KOPT-K1 (cell line): Measurements from ENCODE around the gene ABO.
"Not testable (repeated sequence)": the region's sequence is repeated elsewhere in the genome, so short reads cannot be mapped to it uniquely, and the experiment has no call there.

Experiments
- H3K27ac ChIP-seq: fragments of 200-600 bp; sonication (generic); 2 replicates; pipeline ENCODE4 v1.5.1; 2016; ENCODE audit warnings: antibody characterized with exemption, mild to moderate bottlenecking, low read depth, low read length; ENCODE audit not compliant: poor library complexity, severe bottlenecking
- H3K36me3 ChIP-seq: fragments of 200-600 bp; sonication (generic); 2 replicates; pipeline ENCODE4 v1.5.1; 2017; ENCODE audit warnings: antibody characterized with exemption, mild to moderate bottlenecking, low read length, moderate library complexity; ENCODE audit not compliant: insufficient read depth
- H3K9me3 ChIP-seq: fragments of 200-600 bp; sonication (generic); 2 replicates; pipeline ENCODE4 v1.5.1; 2017; ENCODE audit warnings: antibody characterized with exemption, low read length, mild to moderate bottlenecking; ENCODE audit not compliant: insufficient read depth, poor library complexity, severe bottlenecking

The ABO gene

DNA sequence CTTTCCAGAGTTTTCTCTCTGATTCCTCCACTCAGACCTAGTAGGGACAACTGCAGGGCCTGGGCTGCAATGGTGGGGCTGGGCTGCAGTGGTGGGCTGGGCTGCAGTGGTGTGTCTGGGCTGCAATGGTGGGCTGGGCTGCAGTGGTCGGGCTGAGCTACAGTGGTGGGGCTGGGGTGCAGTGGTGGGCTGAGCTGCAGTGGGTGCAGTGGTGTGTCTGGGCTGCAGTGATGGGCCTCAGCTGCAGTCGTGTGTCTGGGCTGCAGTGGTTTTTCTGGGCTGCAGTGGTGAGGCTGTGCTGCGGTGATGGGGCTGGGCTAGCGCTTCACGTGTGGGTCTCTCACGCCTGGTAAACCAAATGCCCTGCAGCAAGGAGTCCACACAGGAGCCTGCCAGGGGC, 27.4 kb downstream of the ABO start:
- Histone ChIP-seq H3K36me3 (no peaks in the 10 kb centered on the region), H3K9me3 (no peaks in the 10 kb centered on the region), H3K27ac (no peak overlapping the region)

GRCh38 chr9:133246991-133247390, 28.0 kb downstream of the ABO start:
- Histone ChIP-seq H3K9me3 (no peaks in the 10 kb centered on the region), H3K27ac (no peak overlapping the region), H3K36me3 (no peaks in the 10 kb centered on the region)

DNA sequence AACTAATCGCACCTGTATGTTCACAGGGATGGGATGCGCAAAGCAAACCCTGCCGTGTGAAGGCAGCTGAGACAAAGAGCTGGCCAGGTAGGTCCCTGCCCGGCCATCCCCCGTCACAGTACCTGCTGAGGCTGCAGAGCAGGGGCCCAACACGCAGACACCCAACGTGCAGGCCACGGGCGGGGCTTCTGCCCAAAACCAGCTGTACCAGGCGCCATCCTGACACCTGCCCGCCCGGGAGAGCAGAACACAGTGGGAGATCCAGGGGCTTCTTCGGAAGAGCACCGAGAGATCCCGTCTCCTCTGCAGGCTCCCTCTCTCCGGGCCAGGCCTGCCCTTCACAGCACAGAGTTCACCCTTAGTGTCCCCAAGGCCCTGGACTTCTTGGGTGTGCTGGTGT, 28.4 kb downstream of the ABO start:
- no peaks in the 10 kb centered on the region for H3K36me3 ChIP-seq
- no peak overlapping the region for H3K27ac ChIP-seq
- no peaks in the 10 kb centered on the region for H3K9me3 ChIP-seq

DNA sequence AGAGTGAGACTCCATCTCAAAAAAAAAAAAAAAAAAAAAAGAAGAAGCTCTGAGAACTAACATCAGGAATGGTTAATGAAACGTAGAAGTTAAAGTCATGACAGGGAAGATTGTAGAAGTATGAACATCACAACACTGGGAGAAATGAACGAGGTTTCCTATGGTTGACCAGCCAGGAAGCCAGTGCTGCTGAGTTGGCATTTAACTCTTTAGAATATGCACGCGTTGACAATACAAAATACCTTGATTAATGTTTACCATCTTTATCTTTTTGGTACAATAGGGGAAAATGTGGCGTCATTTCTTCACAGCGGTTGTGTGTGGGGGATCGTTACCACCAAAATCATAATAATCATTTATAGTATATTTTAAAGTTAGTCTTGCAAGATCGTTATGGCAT, 32.0 kb downstream of the ABO start:
- Histone ChIP-seq H3K36me3 (no peaks in the 10 kb centered on the region), H3K9me3 (no peaks in the 10 kb centered on the region), H3K27ac (no peak overlapping the region)

DNA sequence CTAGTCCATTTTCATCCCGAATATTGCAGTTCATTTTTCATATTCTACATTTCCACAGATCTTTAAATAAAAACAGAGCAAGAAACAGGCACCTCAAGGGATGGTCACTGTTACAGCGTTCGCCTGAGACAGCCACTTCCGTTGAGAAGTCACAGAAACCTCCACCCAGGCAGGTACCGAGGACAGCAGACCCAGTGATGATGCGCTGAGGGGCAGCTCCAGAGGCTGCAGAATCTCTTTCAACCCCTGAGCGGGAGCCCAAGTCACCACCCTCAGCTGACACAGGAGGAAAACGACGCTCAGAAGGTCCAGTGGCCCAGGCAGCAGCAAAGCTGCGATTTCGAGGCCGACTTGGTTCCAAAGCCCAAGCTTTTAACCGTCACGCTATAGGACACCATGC, 32.8 kb downstream of the ABO start:
- Histone ChIP-seq H3K9me3 (no peaks in the 10 kb centered on the region), H3K27ac (no peak overlapping the region), H3K36me3 (no peaks in the 10 kb centered on the region)

DNA sequence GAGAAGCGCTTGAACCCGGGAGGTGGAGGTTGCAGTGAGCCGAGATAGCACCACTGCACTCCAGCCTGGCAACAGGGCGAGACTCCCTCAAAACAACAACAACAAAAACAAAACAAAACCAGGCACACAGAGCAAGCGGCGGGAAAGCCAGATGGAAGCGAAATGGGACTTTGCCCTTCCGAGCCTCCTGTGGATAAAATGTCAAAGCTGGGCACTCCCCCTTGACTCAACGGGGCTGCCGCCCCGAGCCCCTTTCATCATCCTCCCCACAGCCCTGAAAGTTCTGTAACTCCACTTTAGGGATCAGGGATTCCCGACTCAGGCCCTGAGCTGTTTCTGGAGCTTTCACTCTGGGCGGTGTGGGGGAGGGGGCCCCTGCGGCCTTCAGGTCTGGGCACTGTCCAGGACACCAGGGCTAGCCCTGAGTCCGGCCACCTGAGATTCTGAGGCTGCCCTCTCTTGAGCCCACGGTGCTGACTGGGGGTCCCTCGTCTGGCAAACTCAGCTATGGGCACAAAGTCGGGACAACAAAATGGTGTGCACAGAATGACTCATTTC, 35.4 kb downstream of the ABO start:
- H3K27ac ChIP-seq = no peak overlapping the region
- H3K36me3 ChIP-seq = no peaks in the 10 kb centered on the region

DNA sequence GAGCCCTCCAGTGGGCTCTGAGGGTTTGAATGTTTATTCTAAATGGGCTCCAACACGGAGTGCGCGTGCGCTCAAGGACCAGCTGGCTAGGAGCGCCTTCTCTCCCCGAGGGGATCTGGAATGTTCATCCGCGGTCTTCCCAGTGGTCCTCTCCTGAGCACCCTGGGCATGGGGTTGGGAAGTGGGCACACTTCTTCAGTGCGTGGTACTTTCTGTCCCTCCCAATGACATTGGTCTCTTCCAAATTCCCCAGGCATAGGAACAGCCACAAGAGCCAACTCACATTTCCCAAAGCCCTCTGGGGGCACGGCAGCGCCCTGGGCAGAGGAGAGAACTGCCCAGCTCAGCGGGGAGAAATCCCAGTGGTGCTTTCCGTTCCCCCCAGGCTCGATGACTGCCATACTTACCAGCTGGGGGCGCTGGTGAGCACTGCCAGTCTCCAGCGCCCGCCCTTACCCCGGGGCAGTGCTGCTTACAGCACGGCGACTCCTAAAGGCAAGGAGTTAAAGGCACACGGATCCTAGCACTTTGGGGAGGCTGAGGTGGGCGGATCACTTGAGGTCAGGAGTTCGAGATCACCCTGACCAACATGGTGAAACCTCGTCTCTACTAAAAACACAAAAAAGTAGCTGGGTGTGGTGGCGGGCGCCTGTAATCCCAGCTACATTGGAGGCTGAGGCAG, 36.0 kb downstream of the ABO start:
- H3K36me3 ChIP-seq = no peaks in the 10 kb centered on the region
- no peak overlapping the region for H3K27ac ChIP-seq
- no peaks in the 10 kb centered on the region for H3K9me3 ChIP-seq

More for the DNA sequence above, 35.4 kb downstream of the ABO start:
- no peaks in the 10 kb centered on the region for H3K9me3 ChIP-seq

DNA sequence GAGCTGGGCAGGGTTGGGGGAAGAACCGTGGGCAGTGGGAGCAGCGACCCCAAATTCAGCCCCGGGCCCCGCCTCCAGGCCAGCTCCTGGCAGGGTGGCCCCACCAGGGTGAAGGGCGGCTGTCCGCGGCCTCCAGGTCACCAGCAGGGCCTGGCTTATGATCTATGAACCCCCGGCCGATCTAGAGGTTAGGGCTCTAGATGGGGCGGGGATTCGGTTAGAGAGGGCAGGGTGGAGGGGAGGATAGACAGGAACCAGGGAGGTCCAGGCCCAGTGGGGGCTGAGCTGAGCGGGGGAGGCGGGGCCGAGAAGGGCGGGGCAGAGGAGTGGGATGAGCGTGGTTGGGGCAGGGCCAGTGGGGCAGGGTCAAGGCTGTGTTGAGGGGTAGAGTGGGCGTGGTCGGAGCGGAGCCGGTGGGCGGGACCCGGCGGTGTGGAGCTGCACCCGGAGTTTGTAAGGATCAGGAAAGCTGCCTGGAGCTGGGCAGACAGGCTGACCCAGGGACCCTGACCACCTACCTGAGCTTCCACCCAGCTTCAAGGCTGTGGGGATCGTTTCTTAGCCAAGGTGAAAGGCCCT, 36.6 kb downstream of the ABO start:
- H3K27ac ChIP-seq = no peak overlapping the region
- no peaks in the 10 kb centered on the region for H3K9me3 ChIP-seq
- no peaks in the 10 kb centered on the region for H3K36me3 ChIP-seq

DNA sequence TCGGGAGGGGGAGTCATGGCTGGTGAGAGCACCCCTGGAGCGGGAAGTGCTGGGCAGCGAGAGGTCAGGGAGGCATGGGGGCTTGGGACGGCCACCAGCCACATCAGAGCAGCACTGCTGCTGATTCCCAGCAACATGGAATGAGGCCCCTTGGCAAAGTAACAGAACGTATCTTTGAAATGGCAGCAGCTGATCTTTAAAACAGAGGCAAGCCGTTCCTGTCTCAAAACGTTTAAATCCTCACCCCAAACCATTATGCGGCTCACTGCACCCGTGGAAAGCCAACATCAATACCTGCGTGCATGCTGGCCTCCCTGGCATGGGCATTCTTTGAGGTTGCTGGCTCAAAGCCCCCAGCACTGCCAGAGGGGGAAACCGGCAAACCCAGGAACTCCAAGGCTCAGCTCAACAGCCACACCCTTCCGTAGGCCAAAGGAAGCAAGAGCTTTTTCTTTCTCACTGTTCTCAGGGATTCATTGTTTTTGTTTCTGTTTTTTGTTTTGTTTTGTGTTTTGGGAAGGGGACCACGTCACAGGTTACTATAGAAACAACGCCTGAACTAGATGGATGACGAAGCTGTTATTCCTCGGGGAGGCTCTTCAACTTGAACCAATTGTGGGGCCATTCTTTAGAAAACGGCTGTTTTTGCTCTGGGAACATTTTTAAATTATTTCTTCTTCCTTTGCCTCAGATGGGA, 37.8 kb downstream of the ABO start:
- Histone ChIP-seq H3K27ac (no peak overlapping the region), H3K9me3 (no peaks in the 10 kb centered on the region), H3K36me3 (no peaks in the 10 kb centered on the region)

GRCh38 chr9:133236291-133237034, 38.5 kb downstream of the ABO start:
- H3K9me3 ChIP-seq, H3K27ac ChIP-seq, H3K36me3 ChIP-seq: not testable (repeated sequence)

GRCh38 chr9:133235549-133236222, 39.3 kb downstream of the ABO start:
- Histone ChIP-seq H3K27ac (no peak overlapping the region), H3K9me3 (no peaks in the 10 kb centered on the region), H3K36me3 (no peaks in the 10 kb centered on the region)

DNA sequence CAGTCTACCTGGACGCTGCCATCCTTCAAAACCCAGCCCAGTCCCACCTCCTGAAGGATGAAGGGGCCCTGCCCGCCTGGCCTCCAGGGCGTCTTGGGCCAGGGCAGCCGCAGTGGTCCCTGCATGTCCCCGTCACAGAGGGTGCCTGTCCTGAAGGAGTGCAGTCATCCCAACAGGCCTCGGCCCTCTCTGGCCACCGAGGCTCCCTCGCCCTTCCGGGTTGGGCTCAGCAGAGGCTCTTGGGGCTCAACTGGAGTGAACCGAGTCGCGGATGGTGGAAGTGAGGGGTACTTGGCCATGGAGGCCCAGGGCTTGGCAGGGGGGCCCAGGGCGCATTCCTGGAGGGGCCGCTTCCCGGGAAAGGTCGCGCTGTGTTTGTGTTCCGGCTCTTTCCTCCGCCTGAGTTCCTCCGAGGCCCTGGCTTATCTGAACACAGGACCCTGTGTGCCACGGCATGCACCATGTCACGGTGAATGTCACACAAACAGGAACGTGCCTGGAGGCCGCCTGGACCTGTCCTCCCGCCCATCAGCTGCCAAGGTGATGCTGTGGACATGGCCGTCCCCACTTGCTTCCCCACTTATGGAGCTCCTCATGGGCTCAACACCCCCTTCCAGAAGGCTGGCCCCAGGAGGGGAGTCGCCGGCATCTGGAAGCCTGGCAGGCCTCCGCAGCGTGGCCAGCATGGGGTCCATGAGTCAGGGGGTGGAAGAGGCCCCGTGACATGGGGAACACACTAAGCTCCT, 40.3 kb downstream of the ABO start:
- no peak overlapping the region for H3K27ac ChIP-seq
- no peaks in the 10 kb centered on the region for H3K36me3 ChIP-seq
- no peaks in the 10 kb centered on the region for H3K9me3 ChIP-seq

GRCh38 chr9:133233681-133234432, 41.1 kb downstream of the ABO start:
- H3K27ac ChIP-seq = no peak overlapping the region
- H3K9me3 ChIP-seq = no peaks in the 10 kb centered on the region
- no peaks in the 10 kb centered on the region for H3K36me3 ChIP-seq
